Kidney (tissue), 14 donors: ENCODE measurements around the gene ZSWIM6. TPM values are rescaled to one million over a fixed set of nuclear protein-coding genes. Genes with fewer than 3 reads are reported as not detected.

ENCODE experiments used
- DNase-seq, 5 donors: peaks; one replicate each; pipeline ENCODE4 v3.0.0-alpha.2; 2013 to 2020
- FAIRE-seq: peaks from 2 replicates; lab custom pipeline; 2012; peaks lifted over from hg19 to GRCh38; lab: Jason Lieb, UNC
- H3K27ac ChIP-seq, 2 donors: one replicate each; pipeline ENCODE4 v1.7.0; 2013; ENCODE audit warnings: low read depth in 2 of 2, low read length in 2 of 2, inconsistent platforms in 1 of 2
- H3K27me3 ChIP-seq: one replicate; pipeline ENCODE4 v1.7.1; 2013; ENCODE audit warnings: low read length, inconsistent platforms; ENCODE audit not compliant: control insufficient read depth, insufficient read depth
- H3K36me3 ChIP-seq, 3 donors: one replicate each; pipeline versions ENCODE4 v1.7.0 to v1.7.1; 2013; ENCODE audit warnings: low read length in 3 of 3, control low read depth in 1 of 3, inconsistent platforms in 1 of 3; ENCODE audit not compliant: insufficient read depth in 3 of 3, control insufficient read depth in 2 of 3
- H3K4me1 ChIP-seq, 3 donors: one replicate each; pipeline versions ENCODE4 v1.7.0 to v1.7.1; 2013; ENCODE audit warnings: low read length in 3 of 3, inconsistent platforms in 1 of 3, low read depth in 1 of 3; ENCODE audit not compliant: control insufficient read depth in 2 of 3, insufficient read depth in 2 of 3
- H3K4me3 ChIP-seq, 3 donors: one replicate each; pipeline versions ENCODE4 v1.7.0 to v1.8.1; 2013; ENCODE audit warnings: low read length in 3 of 3, control low read depth in 1 of 3, inconsistent platforms in 1 of 3
- H3K9ac ChIP-seq, 3 donors: one replicate each; pipeline versions ENCODE4 v1.7.0 to v1.7.1; 2013; ENCODE audit warnings: low read length in 3 of 3, control low read depth in 1 of 3, inconsistent platforms in 1 of 3
- H3K9me3 ChIP-seq, 3 donors: one replicate each; pipeline versions ENCODE4 v1.7.0 to v1.7.1; 2013; ENCODE audit warnings: low read length in 3 of 3, control low read depth in 1 of 3, inconsistent platforms in 1 of 3; ENCODE audit not compliant: control insufficient read depth in 2 of 3, insufficient read depth in 1 of 3
- CTCF ChIP-seq: IDR thresholded peaks from 3 replicates; pipeline ENCODE4 v1.5.1; 2012; ENCODE audit warnings: mild to moderate bottlenecking, moderate library complexity, borderline replicate concordance; ENCODE audit not compliant: insufficient read depth; ENCODE audit errors: extremely low read depth
- intact Hi-C: fragments of 100-400 bp; cut with DNase I; formaldehyde crosslinking; loops from one replicate; pipeline ENCODE4 v1.11.1; 2022
- polyA plus RNA-seq: library from polyadenylated mRNA; stranded (reverse); fragments of 350-450 nt; fragmentation: Illumina TruSeq; extraction: RNeasy Lipid Tissue Mini Kit (QIAGEN cat#74804); gene quantifications from one replicate; pipeline ENCODE4 v1.2.3, GENCODE V29; 2014; ENCODE audit warnings: low read depth, low replicate concordance; ENCODE audit not compliant: insufficient read depth
- total RNA-seq: library from RNA; stranded (reverse); fragmentation: NEBNext Ultra II Directional; extraction: Animal tissue kit (Norgen Biotek cat#: 25700); gene quantifications from one replicate; pipeline ENCODE4 v1.2.1, GENCODE V29; 2021
- donor health status: control.
- donor health status: control.
- donor health status: control.
- donor health status: control.
- donor health status: control.
- donor health status: DM: yes; HTN: yes; CAD: no.
- donor health status: Normal renal cell carcinoma (clear cell type).

The ZSWIM6 gene
- total and polyA plus RNA-seq, 2 donors from 2014 or later, result 2.9 to 20.3 TPM

GRCh38 chr5:61394793-61395192 is 62.7 kb downstream of the ZSWIM6 start:
- TF ChIP-seq CTCF, result no peak
- Histone ChIP-seq H3K4me3 (no peak overlapping the region), H3K9ac (no peak overlapping the region), H3K27me3 (no peaks in the 10 kb centered on the region), H3K4me1 (peaks cover 0 to 6% (median 0%) of the 10 kb centered on the region in 3 donors), H3K9me3 (no peaks in the 10 kb centered on the region), H3K27ac (no peak overlapping the region), H3K36me3 (no peaks in the 10 kb centered on the region)
- no peak for FAIRE-seq
- intact Hi-C loops, result no loop called here
- no peak for DNase-seq

- no peaks in the 10 kb centered on the region for H3K9me3 ChIP-seq
- no peak overlapping the region for H3K27ac ChIP-seq
- H3K4me3 ChIP-seq, result no peak overlapping the region
- FAIRE-seq (no peak), DNase-seq (no peak)
- no peaks in the 10 kb centered on the region for H3K36me3 ChIP-seq
- no peak for TF ChIP-seq CTCF
- no peak overlapping the region for H3K9ac ChIP-seq
- H3K27me3 ChIP-seq, result no peaks in the 10 kb centered on the region
- peaks cover 0 to 11% (median 0%) of the 10 kb centered on the region in 3 donors for H3K4me1 ChIP-seq
- intact Hi-C loops, result no loop called here
Observed at GRCh38 chr5:61397238-61397637, 65.2 kb downstream of the ZSWIM6 start.

- DNase-seq (no peak), FAIRE-seq (no peak)
- Histone ChIP-seq H3K36me3 (no peaks in the 10 kb centered on the region), H3K27ac (no peak overlapping the region), H3K9ac (no peak overlapping the region), H3K9me3 (no peaks in the 10 kb centered on the region), H3K27me3 (no peaks in the 10 kb centered on the region), H3K4me1 (peaks cover 0 to 15% (median 5%) of the 10 kb centered on the region in 3 donors), H3K4me3 (no peak overlapping the region)
- TF ChIP-seq CTCF, result no peak
- intact Hi-C loops, result no loop called here
Observed at GRCh38 chr5:61397937-61398336, 65.9 kb downstream of the ZSWIM6 start.

- Histone ChIP-seq H3K4me3 (no peak overlapping the region), H3K9me3 (no peaks in the 10 kb centered on the region), H3K27ac (no peak overlapping the region), H3K36me3 (no peaks in the 10 kb centered on the region), H3K27me3 (no peaks in the 10 kb centered on the region), H3K9ac (no peak overlapping the region), H3K4me1 (peaks cover 2 to 19% (median 6%) of the 10 kb centered on the region in 3 donors)
- no peak for FAIRE-seq
- TF ChIP-seq CTCF, result no peak
- intact Hi-C loops, result no loop called here
- DNase-seq, result no peak
Observed at GRCh38 chr5:61398440-61398839, 66.4 kb downstream of the ZSWIM6 start.
